A673 (cell line): ENCODE measurements around the gene CCDC149. TPM values are rescaled to one million over a fixed set of nuclear protein-coding genes. Genes with fewer than 3 reads are reported as not detected.

Source experiments
- BruUV-seq: library from RNA; stranded (reverse); fragments of 400-500 nt; replicated peaks from 2 replicates; lab custom pipeline; 2021; lab: Mats Ljungman, UMichigan
- CTCF ChIA-PET: fragments of 300-600 bp; sonication (Branson Sonifier 250); formaldehyde crosslinking; loops from one replicate; lab custom pipeline; 2022; ENCODE audit warnings: antibody characterized with exemption; lab: Charles Lee
- POLR2A ChIA-PET: fragments of 300-600 bp; sonication (Branson Sonifier 250); formaldehyde crosslinking; loops from one replicate; lab custom pipeline; 2022; ENCODE audit warnings: antibody characterized with exemption; ENCODE audit not compliant: low non-redundant PET; lab: Charles Lee
- DNase-seq: peaks from one replicate; pipeline ENCODE4 v3.0.0-alpha.2; 2015; ENCODE audit warnings: low spot score
- H3K27ac ChIP-seq: fragments of 200-600 bp; sonication (generic); 2 replicates; pipeline ENCODE4 v1.5.1; 2016; ENCODE audit warnings: mixed run types, low read depth, mild to moderate bottlenecking, mixed read lengths, antibody characterized with exemption, low read length; ENCODE audit not compliant: poor library complexity, severe bottlenecking
- H3K27me3 ChIP-seq: fragments of 200-600 bp; sonication (generic); replicated peaks from 2 replicates; pipeline ENCODE4 v1.6.1; 2017; ENCODE audit warnings: mixed run types, low read depth, mild to moderate bottlenecking, mixed read lengths, antibody characterized with exemption, low read length; ENCODE audit not compliant: insufficient read depth, poor library complexity
- H3K36me3 ChIP-seq: fragments of 200-600 bp; sonication (generic); 2 replicates; pipeline ENCODE4 v1.6.1; 2016; ENCODE audit warnings: mixed run types, mild to moderate bottlenecking, mixed read lengths, antibody characterized with exemption, low read length; ENCODE audit not compliant: insufficient read depth, poor library complexity, severe bottlenecking
- H3K4me1 ChIP-seq: fragments of 200-600 bp; sonication (generic); 2 replicates; pipeline ENCODE4 v1.6.1; 2017; ENCODE audit warnings: mixed run types, mild to moderate bottlenecking, mixed read lengths, antibody characterized with exemption, low read length; ENCODE audit not compliant: insufficient read depth, poor library complexity, severe bottlenecking
- H3K4me3 ChIP-seq: fragments of 200-600 bp; sonication (generic); 2 replicates; pipeline ENCODE4 v1.5.1; 2016; ENCODE audit warnings: low read depth, mixed run types, mild to moderate bottlenecking, mixed read lengths, low read length; ENCODE audit not compliant: poor library complexity, severe bottlenecking
- H3K9me3 ChIP-seq: fragments of 200-600 bp; sonication (generic); 2 replicates; pipeline ENCODE4 v1.6.1; 2016; ENCODE audit warnings: mixed run types, low read depth, mild to moderate bottlenecking, mixed read lengths, antibody characterized with exemption, low read length; ENCODE audit not compliant: poor library complexity, severe bottlenecking
- CTCF ChIP-seq: fragments of 300-800, 200-600 bp; sonication (generic); conservative IDR thresholded peaks from 2 replicates; pipeline ENCODE4 v1.5.1; 2017; ENCODE audit warnings: low read depth, mild to moderate bottlenecking, antibody characterized with exemption, low read length, moderate library complexity, mixed read lengths
- EZH2 ChIP-seq: fragments of 200-600 bp; sonication (generic); IDR thresholded peaks from 2 replicates; pipeline ENCODE4 v1.6.1; 2017; ENCODE audit warnings: borderline replicate concordance, low read depth, mild to moderate bottlenecking, mixed read lengths, antibody characterized with exemption, low read length; ENCODE audit not compliant: poor library complexity, severe bottlenecking
- intact Hi-C: fragments of 100-400 bp; cut with micrococcal nuclease; formaldehyde crosslinking; loops from one replicate; pipeline ENCODE4 v1.10.0; 2022; ENCODE audit not compliant: unreplicated experiment
- total RNA-seq: library from RNA; stranded (reverse); gene quantifications from 2 replicates; pipeline ENCODE4 v1.2.3, GENCODE V29; 2021

CCDC149 gene
- total RNA-seq, 1 experiment from 2014 or later = 2.8 TPM

GRCh38 chr4:24856586-24856985, 56.3 kb downstream of the CCDC149 start:
- POLR2A ChIA-PET = no interaction called here
- no peaks in the 10 kb centered on the region for H3K36me3 ChIP-seq
- no TSS peak for BruUV-seq
- no peak for DNase-seq
- CTCF ChIA-PET = no interaction called here
- H3K27ac ChIP-seq = no peak overlapping the region
- intact Hi-C loops = no loop called here
- H3K27me3 ChIP-seq = no peaks in the 10 kb centered on the region
- H3K9me3 ChIP-seq = no peaks in the 10 kb centered on the region
- no peak for TF ChIP-seq EZH2
- TF ChIP-seq CTCF = no peak
- H3K4me3 ChIP-seq = no peak overlapping the region
- no peaks in the 10 kb centered on the region for H3K4me1 ChIP-seq

GRCh38 chr4:24855741-24856140, 57.1 kb downstream of the CCDC149 start:
- no peaks in the 10 kb centered on the region for H3K27me3 ChIP-seq
- H3K27ac ChIP-seq = no peak overlapping the region
- ChIA-PET POLR2A (no interaction called here), CTCF (no interaction called here)
- no peak for TF ChIP-seq CTCF
- TF ChIP-seq EZH2 = no peak
- H3K4me1 ChIP-seq = no peaks in the 10 kb centered on the region
- H3K36me3 ChIP-seq = no peaks in the 10 kb centered on the region
- no peak for DNase-seq
- no peaks in the 10 kb centered on the region for H3K9me3 ChIP-seq
- no TSS peak for BruUV-seq
- intact Hi-C loops = no loop called here
- no peak overlapping the region for H3K4me3 ChIP-seq

GRCh38 chr4:24853142-24853541, 59.7 kb downstream of the CCDC149 start:
- H3K4me1 ChIP-seq = no peaks in the 10 kb centered on the region
- H3K36me3 ChIP-seq = no peaks in the 10 kb centered on the region
- DNase-seq = no peak
- intact Hi-C loops = no loop called here
- no peaks in the 10 kb centered on the region for H3K27me3 ChIP-seq
- CTCF ChIA-PET = no interaction called here
- POLR2A ChIA-PET = no interaction called here
- no peak overlapping the region for H3K4me3 ChIP-seq
- no peaks in the 10 kb centered on the region for H3K9me3 ChIP-seq
- TF ChIP-seq EZH2 = no peak
- no peak for TF ChIP-seq CTCF
- H3K27ac ChIP-seq = no peak overlapping the region
- no TSS peak for BruUV-seq
